ENCODE measurements around the gene DIP2B. TPM values are rescaled to one million over a fixed set of nuclear protein-coding genes. Genes with fewer than 3 reads are reported as not detected.

Gene DIP2B
- polyA plus RNA-seq, 1 donor from 2014 or later = 44.0 TPM

DNA sequence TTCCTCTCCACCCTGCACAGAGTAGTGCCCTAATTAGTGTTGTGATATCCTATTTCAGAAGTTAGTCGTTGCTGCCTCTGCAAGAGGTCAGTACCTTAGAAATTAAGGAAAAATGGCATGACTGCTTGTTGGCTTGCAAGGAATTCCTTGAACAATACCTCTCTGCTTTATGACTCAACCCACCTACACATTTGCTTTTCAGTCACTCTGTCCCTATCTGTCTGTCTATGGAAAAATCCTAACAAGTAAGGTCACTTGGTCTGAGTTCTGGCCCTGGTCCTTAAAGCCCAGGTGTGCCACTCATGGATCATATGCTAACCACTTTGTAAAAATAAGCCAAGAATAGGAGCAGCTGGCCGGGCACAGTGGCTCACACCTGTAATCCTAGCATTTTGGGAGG is 142.7 kb downstream of the DIP2B start:
- no peak overlapping the region for H2AFZ ChIP-seq (ENCODE audit: low read depth, low read length)
- no peaks in the 10 kb centered on the region for H3K79me2 ChIP-seq (replicated peaks; ENCODE audit: insufficient read depth, low read length)
- no peak overlapping the region for H3K9ac ChIP-seq (ENCODE audit: low read length)
- no peaks in the 10 kb centered on the region for H4K20me1 ChIP-seq (ENCODE audit: insufficient read depth)
- H3K4me3 ChIP-seq (ENCODE audit: low read length) = no peak overlapping the region
- no peaks in the 10 kb centered on the region for H3K9me3 ChIP-seq (ENCODE audit: low read length)
- TF ChIP-seq EZH2 (IDR thresholded peaks at IDR 0.05; ENCODE audit: borderline replicate concordance, insufficient read depth, low read length, poor library complexity, severe bottlenecking) = no peak
- TF ChIP-seq EP300 (conservative IDR thresholded peaks at IDR 0.05; ENCODE audit: poor library complexity, severe bottlenecking) = no peak
- TF ChIP-seq RAD21 (conservative IDR thresholded peaks at IDR 0.05) = no peak
- TF ChIP-seq SMC3 (conservative IDR thresholded peaks at IDR 0.05; ENCODE audit: poor library complexity) = no peak
- TF ChIP-seq, protein P1, sequence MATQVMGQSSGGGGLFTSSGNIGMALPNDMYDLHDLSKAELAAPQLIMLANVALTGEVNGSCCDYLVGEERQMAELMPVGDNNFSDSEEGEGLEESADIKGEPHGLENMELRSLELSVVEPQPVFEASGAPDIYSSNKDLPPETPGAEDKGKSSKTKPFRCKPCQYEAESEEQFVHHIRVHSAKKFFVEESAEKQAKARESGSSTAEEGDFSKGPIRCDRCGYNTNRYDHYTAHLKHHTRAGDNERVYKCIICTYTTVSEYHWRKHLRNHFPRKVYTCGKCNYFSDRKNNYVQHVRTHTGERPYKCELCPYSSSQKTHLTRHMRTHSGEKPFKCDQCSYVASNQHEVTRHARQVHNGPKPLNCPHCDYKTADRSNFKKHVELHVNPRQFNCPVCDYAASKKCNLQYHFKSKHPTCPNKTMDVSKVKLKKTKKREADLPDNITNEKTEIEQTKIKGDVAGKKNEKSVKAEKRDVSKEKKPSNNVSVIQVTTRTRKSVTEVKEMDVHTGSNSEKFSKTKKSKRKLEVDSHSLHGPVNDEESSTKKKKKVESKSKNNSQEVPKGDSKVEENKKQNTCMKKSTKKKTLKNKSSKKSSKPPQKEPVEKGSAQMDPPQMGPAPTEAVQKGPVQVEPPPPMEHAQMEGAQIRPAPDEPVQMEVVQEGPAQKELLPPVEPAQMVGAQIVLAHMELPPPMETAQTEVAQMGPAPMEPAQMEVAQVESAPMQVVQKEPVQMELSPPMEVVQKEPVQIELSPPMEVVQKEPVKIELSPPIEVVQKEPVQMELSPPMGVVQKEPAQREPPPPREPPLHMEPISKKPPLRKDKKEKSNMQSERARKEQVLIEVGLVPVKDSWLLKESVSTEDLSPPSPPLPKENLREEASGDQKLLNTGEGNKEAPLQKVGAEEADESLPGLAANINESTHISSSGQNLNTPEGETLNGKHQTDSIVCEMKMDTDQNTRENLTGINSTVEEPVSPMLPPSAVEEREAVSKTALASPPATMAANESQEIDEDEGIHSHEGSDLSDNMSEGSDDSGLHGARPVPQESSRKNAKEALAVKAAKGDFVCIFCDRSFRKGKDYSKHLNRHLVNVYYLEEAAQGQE (IDR thresholded peaks at IDR 0.05; ENCODE audit: borderline replicate concordance) = no peak
- TF ChIP-seq MXI1 (conservative IDR thresholded peaks at IDR 0.05; ENCODE audit: poor library complexity, severe bottlenecking) = no peak
- no peak for TF ChIP-seq TAF1 (IDR thresholded peaks at IDR 0.05; ENCODE audit: low read depth)
- TF ChIP-seq POLR2AphosphoS5 (IDR thresholded peaks at IDR 0.05) = no peak
- TF ChIP-seq, protein P2, sequence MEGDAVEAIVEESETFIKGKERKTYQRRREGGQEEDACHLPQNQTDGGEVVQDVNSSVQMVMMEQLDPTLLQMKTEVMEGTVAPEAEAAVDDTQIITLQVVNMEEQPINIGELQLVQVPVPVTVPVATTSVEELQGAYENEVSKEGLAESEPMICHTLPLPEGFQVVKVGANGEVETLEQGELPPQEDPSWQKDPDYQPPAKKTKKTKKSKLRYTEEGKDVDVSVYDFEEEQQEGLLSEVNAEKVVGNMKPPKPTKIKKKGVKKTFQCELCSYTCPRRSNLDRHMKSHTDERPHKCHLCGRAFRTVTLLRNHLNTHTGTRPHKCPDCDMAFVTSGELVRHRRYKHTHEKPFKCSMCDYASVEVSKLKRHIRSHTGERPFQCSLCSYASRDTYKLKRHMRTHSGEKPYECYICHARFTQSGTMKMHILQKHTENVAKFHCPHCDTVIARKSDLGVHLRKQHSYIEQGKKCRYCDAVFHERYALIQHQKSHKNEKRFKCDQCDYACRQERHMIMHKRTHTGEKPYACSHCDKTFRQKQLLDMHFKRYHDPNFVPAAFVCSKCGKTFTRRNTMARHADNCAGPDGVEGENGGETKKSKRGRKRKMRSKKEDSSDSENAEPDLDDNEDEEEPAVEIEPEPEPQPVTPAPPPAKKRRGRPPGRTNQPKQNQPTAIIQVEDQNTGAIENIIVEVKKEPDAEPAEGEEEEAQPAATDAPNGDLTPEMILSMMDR (IDR thresholded peaks at IDR 0.05; ENCODE audit: poor library complexity, severe bottlenecking) = no peak
- no peaks in the 10 kb centered on the region for H3F3A ChIP-seq (ENCODE audit: insufficient read depth, low read length, poor library complexity, severe bottlenecking)
- no peaks in the 10 kb centered on the region for H3K36me3 ChIP-seq (ENCODE audit: insufficient read depth, low read length)
- no peak overlapping the region for H3K4me2 ChIP-seq (ENCODE audit: low read length)
- H3K27me3 ChIP-seq (ENCODE audit: insufficient read depth, low read depth, low read length) = no peaks in the 10 kb centered on the region
- no peak overlapping the region for H3K27ac ChIP-seq (ENCODE audit: low read length)
- H3K9me2 ChIP-seq (ENCODE audit: insufficient read depth, low read length) = no peaks in the 10 kb centered on the region

DNA sequence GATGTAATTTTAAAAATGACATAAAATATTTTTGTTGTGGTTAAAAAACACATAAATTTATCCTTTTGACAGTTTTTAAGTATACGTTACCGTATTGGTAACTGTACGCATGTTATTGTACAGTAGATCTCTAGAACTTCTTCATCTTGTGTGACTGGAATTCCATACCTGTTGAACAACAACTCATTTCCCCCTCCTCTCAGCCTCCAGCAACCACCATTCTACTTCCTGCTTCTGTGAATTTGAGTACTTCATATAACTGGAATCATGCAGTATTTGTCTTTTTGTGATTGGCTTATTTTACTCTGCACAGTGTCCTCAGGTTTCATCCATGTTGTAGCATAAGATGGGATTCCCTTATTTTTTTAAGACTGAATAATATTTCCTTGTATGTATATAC is 145.5 kb downstream of the DIP2B start:
- Histone ChIP-seq H3K27ac (ENCODE audit: low read length) (no peak overlapping the region), H3K9me3 (ENCODE audit: low read length) (no peaks in the 10 kb centered on the region), H3K79me2 (replicated peaks; ENCODE audit: insufficient read depth, low read length) (no peaks in the 10 kb centered on the region), H2AFZ (ENCODE audit: low read depth, low read length) (no peak overlapping the region), H3K36me3 (ENCODE audit: insufficient read depth, low read length) (no peaks in the 10 kb centered on the region), H3K9ac (ENCODE audit: low read length) (no peak overlapping the region), H4K20me1 (ENCODE audit: insufficient read depth) (no peaks in the 10 kb centered on the region), H3K4me3 (ENCODE audit: low read length) (no peak overlapping the region), H3K27me3 (ENCODE audit: insufficient read depth, low read depth, low read length) (no peaks in the 10 kb centered on the region), H3K9me2 (ENCODE audit: insufficient read depth, low read length) (no peaks in the 10 kb centered on the region), H3K4me2 (ENCODE audit: low read length) (no peak overlapping the region), H3F3A (ENCODE audit: insufficient read depth, low read length, poor library complexity, severe bottlenecking) (no peaks in the 10 kb centered on the region)
- TF ChIP-seq MXI1 (conservative IDR thresholded peaks at IDR 0.05; ENCODE audit: poor library complexity, severe bottlenecking) (no peak), TAF1 (IDR thresholded peaks at IDR 0.05; ENCODE audit: low read depth) (no peak), RAD21 (conservative IDR thresholded peaks at IDR 0.05) (no peak), SMC3 (conservative IDR thresholded peaks at IDR 0.05; ENCODE audit: poor library complexity) (no peak), POLR2AphosphoS5 (IDR thresholded peaks at IDR 0.05) (no peak), EZH2 (IDR thresholded peaks at IDR 0.05; ENCODE audit: borderline replicate concordance, insufficient read depth, low read length, poor library complexity, severe bottlenecking) (no peak), EP300 (conservative IDR thresholded peaks at IDR 0.05; ENCODE audit: poor library complexity, severe bottlenecking) (no peak)
- TF ChIP-seq, protein P1 (IDR thresholded peaks at IDR 0.05; ENCODE audit: borderline replicate concordance) = no peak
- TF ChIP-seq, protein P2 (IDR thresholded peaks at IDR 0.05; ENCODE audit: poor library complexity, severe bottlenecking) = no peak

All from neural cell (in vitro differentiated cells).